Spinal cord (tissue), 10 donors: ENCODE data around the gene MTERF2. TPM values are rescaled to one million over a fixed set of nuclear protein-coding genes. Genes with fewer than 3 reads are reported as not detected.

Experiments used
- DNase-seq, 6 donors: peaks; one replicate each; pipeline versions ENCODE4 v3.0.0 to v3.0.0-alpha.2; 2013 to 2015; ENCODE audit warnings: low spot score in 6 of 6, low read depth in 4 of 6
- H3K27ac ChIP-seq: one replicate; pipeline ENCODE4 v1.5.1; 2013; ENCODE audit warnings: low read depth, low read length, control low read depth
- H3K27me3 ChIP-seq: one replicate; pipeline ENCODE4 v1.6.1; 2013; ENCODE audit warnings: low read length; ENCODE audit not compliant: control insufficient read depth, insufficient read depth
- H3K36me3 ChIP-seq: one replicate; pipeline ENCODE4 v1.6.1; 2013; ENCODE audit warnings: low read length; ENCODE audit not compliant: control insufficient read depth, insufficient read depth
- H3K4me1 ChIP-seq: one replicate; pipeline ENCODE4 v1.6.1; 2013; ENCODE audit warnings: low read length; ENCODE audit not compliant: control insufficient read depth, insufficient read depth
- H3K4me3 ChIP-seq: one replicate; pipeline ENCODE4 v1.5.1; 2013; ENCODE audit warnings: low read depth, low read length, control low read depth
- H3K9me3 ChIP-seq: one replicate; pipeline ENCODE4 v1.6.1; 2013; ENCODE audit warnings: low read length; ENCODE audit not compliant: control insufficient read depth, insufficient read depth
- WGBS: methylation state at CpG from one replicate; pipeline ENCODE4 v1.1.5; 2013; ENCODE audit warnings: missing lambda C conversion rate; ENCODE audit not compliant: insufficient coverage; 5-methylcytosine and 5-hydroxymethylcytosine counted together
- polyA plus RNA-seq, 2 donors: library from polyadenylated mRNA; unstranded; fragments of 120-200 nt; gene quantifications; one replicate each; pipeline ENCODE4 v1.2.1, GENCODE V29; 2013; ENCODE audit not compliant: insufficient read length in 2 of 2
- total RNA-seq, 2 donors: library from RNA; depleted of rRNA in 1 of 2; stranded (reverse); fragments of 120-200 nt in 1 of 2; fragments of >200 nt in 1 of 2; gene quantifications; one replicate each; pipeline versions ENCODE4 v1.2.3 to v1.2.4, GENCODE V29; 2013 to 2014
- donor health status: healthy.

Gene MTERF2
- total and polyA plus RNA-seq, 4 donors: 27.4 to 41.1 (median 35.4) TPM

DNA sequence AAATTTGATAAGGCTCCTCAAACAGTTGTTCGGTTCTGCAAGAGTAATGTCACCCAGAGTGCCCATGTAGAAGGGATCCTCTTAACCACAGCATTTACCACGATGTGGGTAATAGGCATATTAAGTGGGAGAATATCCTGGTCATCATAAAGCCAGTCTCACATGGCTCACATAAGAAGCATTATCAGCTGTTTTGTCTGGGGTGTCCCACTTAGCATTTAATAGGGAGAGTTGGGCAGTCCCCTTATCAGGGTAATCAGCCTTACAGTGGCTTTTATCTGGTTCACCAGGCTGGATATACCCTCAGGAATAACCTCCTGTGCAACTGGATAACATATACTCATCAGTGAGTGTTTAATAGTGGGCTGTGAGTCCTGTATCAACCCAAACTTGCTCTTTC, 44.2 kb downstream of the MTERF2 start:
- Histone ChIP-seq H3K9me3 (peaks cover 3% of the 10 kb centered on the region), H3K4me1 (no peaks in the 10 kb centered on the region), H3K27ac (no peak overlapping the region), H3K36me3 (no peaks in the 10 kb centered on the region), H3K4me3 (no peak overlapping the region), H3K27me3 (no peaks in the 10 kb centered on the region)
- DNase-seq: no peak
- WGBS: 83% methylated on average over 1 of the region's 2 CpGs

DNA sequence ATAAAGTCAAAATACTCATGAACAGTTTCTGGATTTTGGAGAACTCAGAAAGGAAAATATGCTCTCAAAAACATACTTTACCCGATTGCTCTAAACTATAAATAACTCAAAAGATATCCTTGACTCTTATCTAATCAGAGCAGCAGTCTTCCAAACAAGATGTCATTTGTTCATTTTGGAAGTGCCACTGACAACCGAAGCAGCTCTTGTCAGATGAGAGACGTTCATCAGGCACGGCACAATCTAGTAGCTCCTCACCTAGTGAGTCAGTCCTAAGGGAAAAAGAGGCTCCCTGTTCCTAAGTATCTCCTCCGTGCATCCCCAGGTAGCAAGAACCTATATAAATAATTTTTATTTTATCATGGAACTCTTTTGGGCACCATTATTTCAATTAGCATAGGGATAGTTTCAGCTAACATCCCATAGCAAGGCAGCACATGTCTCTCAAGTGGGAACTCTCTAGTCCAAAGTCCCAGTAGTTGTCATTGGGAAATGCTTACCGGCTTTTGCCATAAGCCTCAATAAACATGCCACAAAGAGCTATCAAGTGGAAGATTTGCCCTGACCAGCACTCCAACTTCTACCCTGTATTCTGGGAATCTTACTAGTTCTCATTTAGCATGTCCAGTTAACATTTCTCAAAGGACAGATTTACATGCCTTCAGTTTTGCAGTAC, 45.3 kb downstream of the MTERF2 start:
- no peak for DNase-seq

DNA sequence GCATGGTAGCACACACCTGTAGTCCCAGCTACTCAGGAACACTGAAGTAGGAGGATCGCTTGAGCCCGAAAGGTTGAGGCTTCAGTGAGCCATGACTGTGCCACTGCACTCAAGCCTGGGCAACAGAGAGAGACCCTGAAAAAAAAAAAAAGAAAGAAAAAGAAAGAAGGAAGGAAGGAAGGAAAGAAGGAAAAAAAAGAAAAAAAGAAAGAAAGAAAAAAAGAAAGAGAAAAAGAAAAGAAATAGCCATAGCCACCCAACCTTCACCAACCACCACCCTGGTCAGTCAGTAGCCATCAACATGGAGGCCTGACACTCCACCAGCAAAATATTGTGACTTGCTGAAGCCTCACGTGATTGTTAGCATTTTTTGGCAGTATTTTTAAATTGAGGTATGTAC, 52.7 kb downstream of the MTERF2 start:
- H3K4me3 ChIP-seq: no peak overlapping the region
- H3K9me3 ChIP-seq: no peaks in the 10 kb centered on the region
- 100% methylated on average over 1 of the region's 3 CpGs for WGBS
- H3K36me3 ChIP-seq: no peaks in the 10 kb centered on the region
- no peaks in the 10 kb centered on the region for H3K27me3 ChIP-seq
- no peak overlapping the region for H3K27ac ChIP-seq
- no peak for DNase-seq
- no peaks in the 10 kb centered on the region for H3K4me1 ChIP-seq

More for the DNA sequence above, 45.3 kb downstream of the MTERF2 start:
- peaks cover 3% of the 10 kb centered on the region for H3K9me3 ChIP-seq
- H3K36me3 ChIP-seq: no peaks in the 10 kb centered on the region
- H3K4me1 ChIP-seq: no peaks in the 10 kb centered on the region
- no peak overlapping the region for H3K27ac ChIP-seq
- 84% methylated on average over 2 of the region's 6 CpGs for WGBS
- no peaks in the 10 kb centered on the region for H3K27me3 ChIP-seq
- H3K4me3 ChIP-seq: no peak overlapping the region

Other genes with a start within 250 kb of the MTERF2 start
- 10 to 100 TPM; 20.7 to 32.4 TPM for gene RIC8B, start 212.5 kb downstream of the MTERF2 start, total RNA-seq
- gene RIC8B, start 212.5 kb downstream of the MTERF2 start, polyA plus RNA-seq: 10 to 100 TPM; 26.3 to 27.9 TPM
- 10 to 100 TPM; 49.6 to 71.7 TPM for gene TMEM263, start 31.2 kb downstream of the MTERF2 start, total RNA-seq
- gene TMEM263, start 31.2 kb downstream of the MTERF2 start, polyA plus RNA-seq: 10 to 100 TPM; 44.9 to 55.3 TPM
- gene CRY1, start 106.4 kb upstream of the MTERF2 start, total RNA-seq: 10 to 100 TPM; 18.1 to 30.8 TPM
- 10 to 100 TPM; 27.0 to 36.1 TPM for gene CRY1, start 106.4 kb upstream of the MTERF2 start, polyA plus RNA-seq